ENCODE measurements around the gene SYNPO2L.

- TF ChIP-seq, protein P1, sequence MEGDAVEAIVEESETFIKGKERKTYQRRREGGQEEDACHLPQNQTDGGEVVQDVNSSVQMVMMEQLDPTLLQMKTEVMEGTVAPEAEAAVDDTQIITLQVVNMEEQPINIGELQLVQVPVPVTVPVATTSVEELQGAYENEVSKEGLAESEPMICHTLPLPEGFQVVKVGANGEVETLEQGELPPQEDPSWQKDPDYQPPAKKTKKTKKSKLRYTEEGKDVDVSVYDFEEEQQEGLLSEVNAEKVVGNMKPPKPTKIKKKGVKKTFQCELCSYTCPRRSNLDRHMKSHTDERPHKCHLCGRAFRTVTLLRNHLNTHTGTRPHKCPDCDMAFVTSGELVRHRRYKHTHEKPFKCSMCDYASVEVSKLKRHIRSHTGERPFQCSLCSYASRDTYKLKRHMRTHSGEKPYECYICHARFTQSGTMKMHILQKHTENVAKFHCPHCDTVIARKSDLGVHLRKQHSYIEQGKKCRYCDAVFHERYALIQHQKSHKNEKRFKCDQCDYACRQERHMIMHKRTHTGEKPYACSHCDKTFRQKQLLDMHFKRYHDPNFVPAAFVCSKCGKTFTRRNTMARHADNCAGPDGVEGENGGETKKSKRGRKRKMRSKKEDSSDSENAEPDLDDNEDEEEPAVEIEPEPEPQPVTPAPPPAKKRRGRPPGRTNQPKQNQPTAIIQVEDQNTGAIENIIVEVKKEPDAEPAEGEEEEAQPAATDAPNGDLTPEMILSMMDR (IDR thresholded peaks at IDR 0.05) = no peak
- no peak for TF ChIP-seq POLR2A (IDR thresholded peaks at IDR 0.05)
These were observed 21.4 kb downstream of the SYNPO2L start for GRCh38 chr10:73634421-73634820.

All from Peyer's patch (tissue), 4 donors.